Myocyte (in vitro differentiated cells): ENCODE measurements around the gene HOPX. TPM values are rescaled to one million over a fixed set of nuclear protein-coding genes. Genes with fewer than 3 reads are reported as not detected.
"Not testable (repeated sequence)": the region's sequence is repeated elsewhere in the genome, so short reads cannot be mapped to it uniquely, and the experiment has no call there.

Experiments used
- DNase-seq: peaks from one replicate; pipeline ENCODE4 v3.0.0-alpha.2; 2012; ENCODE audit warnings: low read depth
- total RNA-seq: library from RNA; depleted of rRNA; stranded (reverse); fragments of >200 nt; gene quantifications from 2 replicates; pipeline ENCODE4 v1.2.3, GENCODE V29; 2014

HOPX gene
- total RNA-seq, 1 donor from 2014 or later: 9.4 TPM

DNA sequence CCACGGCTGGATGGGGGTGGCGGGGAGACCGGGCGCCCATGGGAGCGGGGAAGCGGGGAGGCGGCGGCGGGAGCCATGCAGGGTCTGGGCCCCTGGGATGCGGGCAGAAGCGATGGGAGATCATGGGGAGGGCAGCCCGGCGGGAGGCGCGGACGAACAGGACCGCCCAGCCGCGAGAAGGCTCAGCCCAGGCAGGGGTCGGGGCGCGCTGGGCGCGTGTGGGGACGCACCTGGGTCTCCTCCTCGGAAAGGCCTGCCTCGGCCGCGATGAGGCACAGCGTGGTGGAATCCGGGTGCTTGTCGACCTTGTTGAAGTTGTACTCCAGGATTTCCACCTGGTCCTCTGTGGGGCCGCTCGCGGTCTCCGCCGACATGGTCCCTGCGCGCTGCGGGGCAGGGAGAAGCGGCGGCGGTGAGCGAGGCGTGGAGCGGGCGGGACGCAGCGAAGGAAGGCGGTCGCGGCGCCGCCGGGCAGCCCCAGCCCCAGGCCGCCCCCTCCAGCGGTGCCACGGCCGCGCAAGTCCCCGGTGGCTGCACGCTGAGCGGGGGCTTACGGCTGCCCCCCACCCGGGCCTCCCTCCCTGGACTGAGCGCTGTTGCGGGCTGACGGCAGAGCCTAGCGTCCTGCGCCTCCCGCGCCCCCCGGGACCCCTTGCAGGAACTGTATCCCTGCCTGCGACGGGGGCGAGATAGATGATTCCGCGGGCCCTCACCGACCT lies 25.3 kb downstream of the HOPX start:
- DNase-seq: no peak

DNA sequence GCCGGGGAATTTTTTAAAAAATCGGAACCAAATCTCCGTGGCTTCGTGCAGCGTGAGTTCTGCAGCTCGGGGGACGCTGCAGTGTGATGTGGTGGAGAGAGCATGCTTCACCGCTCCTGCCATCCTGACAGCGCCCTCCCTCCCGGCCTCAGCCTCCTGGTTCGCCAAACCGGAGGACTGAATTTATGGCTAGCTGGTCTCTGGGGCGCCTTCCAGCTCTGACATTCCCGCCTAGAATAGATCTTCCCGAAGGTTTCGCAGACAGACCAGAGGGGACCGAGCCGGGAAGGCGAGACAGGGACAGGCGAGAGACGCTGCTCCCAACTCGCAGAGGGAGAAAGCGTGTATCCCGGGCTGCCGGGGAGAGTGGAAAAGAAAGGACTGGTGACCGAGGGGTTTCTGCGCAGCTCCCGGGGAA lies 25.9 kb downstream of the HOPX start:
- peak; percentile 67 for DNase-seq

GRCh38 chr4:56654238-56654632 lies 26.9 kb downstream of the HOPX start:
- DNase-seq: peak; percentile 69

- no peak for DNase-seq
Measured at GRCh38 chr4:56653461-56654237, 27.4 kb downstream of the HOPX start.

DNA sequence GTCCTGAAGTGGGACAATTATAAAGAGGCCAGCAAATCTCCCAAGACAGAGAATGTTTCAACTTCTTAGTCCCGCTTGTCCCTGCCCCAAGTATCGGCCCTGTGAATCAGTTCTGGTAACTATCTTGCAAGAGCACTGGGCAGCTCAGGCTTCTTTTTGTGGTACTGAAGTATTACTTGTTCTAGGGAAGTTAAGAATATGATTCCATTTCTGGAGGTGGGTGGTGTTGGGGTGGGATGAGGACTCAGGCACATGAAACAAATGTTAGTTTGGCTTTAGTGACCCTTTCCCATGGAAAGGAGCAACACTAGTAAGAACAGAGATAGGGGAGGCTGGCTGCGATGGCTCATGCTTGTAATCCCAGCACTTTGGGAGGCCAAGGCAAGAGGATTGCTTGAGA lies 28.9 kb downstream of the HOPX start:
- DNase-seq: no peak

DNA sequence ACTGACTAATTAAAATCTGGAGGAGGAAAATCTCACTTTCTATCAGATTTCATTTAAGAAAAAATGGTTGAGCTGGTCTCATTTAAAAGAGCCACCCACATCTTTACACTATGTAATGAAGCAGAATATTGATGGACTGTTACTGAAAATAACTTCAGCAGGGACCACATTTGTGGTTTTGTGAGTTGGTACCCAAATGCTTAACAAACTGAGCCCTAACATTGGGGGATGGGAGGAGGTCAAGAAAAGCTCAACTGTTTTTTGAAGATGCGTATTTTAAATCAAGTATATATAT lies 30.1 kb downstream of the HOPX start:
- no peak for DNase-seq

- no peak for DNase-seq
Measured at GRCh38 chr4:56650262-56651055, 30.6 kb downstream of the HOPX start.

GRCh38 chr4:56649445-56650261 lies 31.4 kb downstream of the HOPX start:
- DNase-seq: no peak

DNA sequence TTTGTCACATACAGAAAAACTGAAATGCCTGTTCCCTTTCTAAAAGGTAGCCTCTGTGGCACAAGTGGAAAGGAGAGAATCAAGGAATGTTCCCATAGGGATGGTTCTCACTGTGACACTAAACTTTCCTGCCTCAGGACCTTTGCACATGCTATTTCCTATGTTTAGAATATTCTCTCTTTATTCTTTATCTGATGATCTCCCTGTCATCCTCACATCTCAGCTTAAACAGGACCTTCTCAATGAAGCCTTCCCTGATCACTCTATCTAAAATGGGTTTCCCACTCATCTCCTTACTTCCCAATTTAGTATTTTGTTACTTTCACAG lies 32.3 kb downstream of the HOPX start:
- DNase-seq: no peak

DNA sequence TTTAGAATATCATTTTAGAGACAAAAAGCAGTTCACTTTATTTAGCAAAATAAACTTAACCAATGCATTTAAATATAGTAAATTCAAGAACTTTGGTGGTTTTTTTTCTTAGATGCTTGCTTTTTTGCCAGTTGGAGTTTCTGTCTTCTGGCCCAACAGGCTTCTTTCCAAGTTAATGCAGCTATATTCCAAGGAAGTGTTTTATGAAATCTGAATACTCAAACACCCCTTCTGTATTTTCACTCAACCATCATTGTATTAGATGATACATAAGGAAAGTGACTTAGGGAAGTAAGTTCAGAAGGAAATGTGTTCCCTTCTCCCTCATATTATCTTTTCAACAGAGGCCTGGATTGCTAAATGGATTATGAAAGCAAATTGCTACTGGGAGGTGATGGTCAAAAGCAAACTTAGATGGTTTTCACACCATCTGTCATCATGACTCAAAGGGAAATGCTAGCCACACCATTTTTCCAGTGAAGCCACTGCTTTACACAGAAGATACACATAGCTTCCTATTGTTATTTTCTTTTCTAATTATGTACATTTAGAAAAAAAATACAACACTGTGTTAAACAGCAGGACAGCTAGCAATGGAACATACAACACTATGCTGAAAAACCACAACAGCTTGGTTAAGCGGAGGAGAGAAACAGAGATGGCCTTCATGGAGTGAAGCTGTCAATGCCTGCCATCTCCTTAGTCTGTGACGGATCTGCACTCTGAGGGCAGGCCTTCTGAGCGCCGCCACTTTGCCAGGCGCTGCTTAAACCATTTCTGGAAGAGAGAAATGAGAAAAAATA lies 32.9 kb downstream of the HOPX start:
- DNase-seq: peak; percentile 52

DNA sequence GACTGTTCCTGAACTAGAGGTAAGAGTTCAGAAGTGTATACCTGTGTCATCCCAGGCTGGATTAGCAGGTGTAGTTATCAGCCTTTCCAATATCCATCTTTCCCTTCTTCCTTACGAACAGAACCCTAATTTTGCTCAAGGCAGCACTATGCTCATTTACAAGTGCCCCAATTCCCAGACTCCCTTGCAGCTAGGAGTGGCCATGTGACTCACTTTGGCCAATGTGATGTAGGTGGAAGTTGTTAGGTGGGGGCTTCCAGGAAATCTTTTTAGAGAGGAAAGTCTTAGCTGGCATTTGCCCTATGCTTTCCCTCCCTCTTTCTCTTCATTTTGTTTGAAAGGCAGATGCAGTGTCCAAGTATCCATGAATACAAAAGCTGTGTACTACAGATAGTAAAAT lies 34.8 kb downstream of the HOPX start:
- no peak for DNase-seq

DNA sequence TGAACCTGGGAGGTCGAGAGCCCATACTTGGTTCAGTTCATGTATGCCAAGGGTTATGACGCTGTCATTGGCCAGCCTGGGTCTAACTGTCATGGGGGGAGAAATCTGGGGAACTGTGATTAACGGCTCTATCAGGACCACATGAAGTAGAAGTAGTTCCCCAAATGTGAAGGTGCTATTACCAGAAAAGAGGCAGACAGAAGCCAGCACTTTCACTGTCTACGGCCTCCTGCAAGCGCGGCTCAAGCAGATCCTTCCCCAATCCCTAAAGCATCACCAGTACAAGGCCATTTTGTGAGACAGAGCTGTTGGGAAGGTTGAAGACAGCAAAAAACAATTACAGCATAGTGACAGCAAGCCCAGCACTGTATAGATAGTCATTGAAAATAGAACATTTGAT lies 37.5 kb downstream of the HOPX start:
- DNase-seq: no peak

DNA sequence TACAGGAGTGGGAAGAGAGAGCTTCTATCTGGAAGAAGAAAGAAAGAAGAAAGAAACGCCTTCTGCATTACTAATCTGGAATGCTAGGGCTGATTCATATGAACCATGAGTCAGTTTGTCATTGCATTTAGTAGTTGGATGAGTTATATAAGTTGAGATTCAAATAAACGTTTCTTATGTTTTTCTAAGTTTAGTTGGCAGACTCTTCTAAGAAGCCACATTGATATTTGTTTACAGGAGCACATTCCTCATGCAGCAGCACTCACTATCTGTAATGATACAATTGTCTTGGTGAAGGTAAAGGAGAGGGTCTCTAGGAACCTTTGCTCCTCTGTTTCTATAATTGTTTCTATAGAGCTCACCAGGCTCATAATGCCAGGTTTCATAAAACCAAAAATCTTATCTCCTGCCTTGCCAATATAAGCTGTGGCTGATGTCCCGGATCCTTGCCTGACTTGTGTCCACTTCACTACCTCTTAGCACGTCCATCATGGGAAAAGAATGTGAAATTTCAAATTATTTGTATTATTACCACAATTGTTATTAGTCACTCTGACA lies 39.5 kb downstream of the HOPX start:
- DNase-seq: no peak

DNA sequence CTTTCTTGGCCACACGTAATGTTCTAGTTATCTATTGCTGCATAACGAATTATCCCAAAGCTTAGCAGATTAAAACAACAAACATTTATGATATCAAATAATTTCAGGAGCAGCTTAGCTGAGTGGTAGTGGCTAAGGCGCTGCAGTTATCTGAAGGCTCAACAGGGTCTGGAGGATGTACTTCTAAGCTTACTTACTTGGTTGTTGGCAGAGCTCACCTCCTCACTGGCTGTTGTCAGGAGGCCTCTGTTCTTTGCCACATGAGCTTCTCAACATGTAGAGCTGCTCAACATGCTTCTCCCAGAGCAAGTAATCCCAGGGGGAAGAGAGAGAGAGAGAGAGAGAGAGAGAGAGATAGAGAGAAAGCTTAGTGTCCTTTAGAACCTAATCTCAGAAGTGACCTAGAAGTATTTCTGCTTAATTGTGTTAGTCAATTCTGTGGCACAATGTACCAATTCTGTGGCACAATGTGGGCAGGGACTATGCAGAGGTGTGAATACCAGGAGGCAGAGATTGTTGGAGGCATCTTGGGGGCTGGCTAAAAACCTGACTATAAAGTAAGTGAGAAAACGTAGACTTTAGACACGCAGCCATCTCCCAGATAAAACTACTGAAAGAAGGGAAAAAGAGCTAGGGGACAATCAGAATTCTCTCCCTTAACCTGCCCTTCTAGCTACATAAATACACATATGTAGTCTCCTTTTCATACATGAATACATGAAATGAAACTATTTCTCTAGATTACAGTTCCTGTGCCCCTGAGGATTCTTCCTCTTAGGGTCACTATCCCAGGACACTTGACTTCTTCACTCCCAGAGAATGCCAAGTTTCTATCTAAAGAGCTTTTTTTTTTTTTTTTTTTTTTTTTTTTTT lies 40.2 kb downstream of the HOPX start:
- DNase-seq: no peak

- peak; percentile 50 for DNase-seq
Measured at GRCh38 chr4:56637791-56638190, 43.3 kb downstream of the HOPX start.

GRCh38 chr4:56637154-56637553 lies 43.9 kb downstream of the HOPX start:
- DNase-seq: no peak

- DNase-seq: not testable (repeated sequence)
Measured at GRCh38 chr4:56634954-56635353, 46.1 kb downstream of the HOPX start.

GRCh38 chr4:56633486-56633885 lies 47.6 kb downstream of the HOPX start:
- no peak for DNase-seq
